GM12878 (cell line): ENCODE results near the gene HDAC7. TPM values are rescaled to one million over a fixed set of nuclear protein-coding genes. Genes with fewer than 3 reads are reported as not detected.

Source experiments
- ATAC-seq: fragments of 200-7000 bp; cut with Tn5 transposase; 3 replicates; pipeline ENCODE4 v1.9.1; 2020; ENCODE audit warnings: mild to moderate bottlenecking, moderate library complexity
- BruUV-seq: library from RNA; stranded (reverse); fragments of 400-500 nt; replicated peaks from 2 replicates; lab custom pipeline; 2021; lab: Mats Ljungman, UMichigan
- CTCF ChIA-PET: fragments of 300-600 bp; sonication (Branson Sonifier 250); formaldehyde crosslinking; extraction: SDS; loops from one replicate; lab custom pipeline; 2021; ENCODE audit warnings: inconsistent platforms; lab: Yijun Ruan, JAX
- POLR2A ChIA-PET: fragments of 350-600 bp; formaldehyde crosslinking; extraction: SDS; loops from one replicate; lab custom pipeline; 2021; ENCODE audit warnings: inconsistent platforms; lab: Charles Lee
- RAD21 ChIA-PET: fragments of 300-600 bp; sonication (Branson Sonifier 250); formaldehyde crosslinking; loops from one replicate; lab custom pipeline; 2023; ENCODE audit warnings: antibody characterized with exemption; ENCODE audit not compliant: unreplicated experiment; lab: Charles Lee
- SMC1A ChIA-PET: fragments of 300-600 bp; sonication (Branson Sonifier 250); formaldehyde crosslinking; loops from one replicate; lab custom pipeline; 2023; ENCODE audit not compliant: unreplicated experiment, uncharacterized antibody; lab: Charles Lee
- DNase-seq: peaks from one replicate; pipeline ENCODE4 v3.0.0-alpha.2; 2011; ENCODE audit warnings: low read depth, low spot score
- FAIRE-seq: peaks from 3 replicates; lab custom pipeline; 2011; peaks lifted over from hg19 to GRCh38; lab: Jason Lieb, UNC
- H2AFZ ChIP-seq: 2 replicates; pipeline ENCODE4 v1.6.0; 2011; ENCODE audit warnings: low read depth, low read length, control low read depth; ENCODE audit not compliant: control insufficient read depth
- H3K27ac ChIP-seq: 2 replicates; pipeline ENCODE4 v1.5.1; 2011; ENCODE audit warnings: control low read depth; ENCODE audit not compliant: control insufficient read depth, insufficient read depth
- H3K27me3 ChIP-seq, 2 experiments: replicated peaks in 1 of 2; 2 replicates each; pipeline versions ENCODE4 v1.6.0 to v1.6.1; 2011; ENCODE audit warnings: low read length in 1 of 2; ENCODE audit not compliant: control insufficient read depth in 2 of 2, insufficient read depth in 2 of 2
- H3K36me3 ChIP-seq, 2 experiments: 2 replicates each; pipeline ENCODE4 v1.5.1; 2011; ENCODE audit warnings: low read length in 1 of 2; ENCODE audit not compliant: control insufficient read depth in 2 of 2, insufficient read depth in 2 of 2
- H3K4me1 ChIP-seq: 2 replicates; pipeline ENCODE4 v1.6.1; 2011; ENCODE audit warnings: mild to moderate bottlenecking, low read length, moderate library complexity, mixed read lengths; ENCODE audit not compliant: control insufficient read depth, insufficient read depth
- H3K4me2 ChIP-seq: 2 replicates; pipeline ENCODE4 v1.6.0; 2011; ENCODE audit warnings: control low read depth; ENCODE audit not compliant: control insufficient read depth, insufficient read depth
- H3K4me3 ChIP-seq: fragments of 200-600 bp; sonication (generic); 2 replicates; pipeline ENCODE4 v1.5.1; 2016
- H3K79me2 ChIP-seq: 2 replicates; pipeline ENCODE4 v1.6.0; 2011; ENCODE audit warnings: low read length; ENCODE audit not compliant: control insufficient read depth, insufficient read depth
- H3K9ac ChIP-seq: 2 replicates; pipeline ENCODE4 v1.8.0; 2011; ENCODE audit warnings: low read length, control low read depth, mixed read lengths; ENCODE audit not compliant: control insufficient read depth, insufficient read depth
- H3K9me3 ChIP-seq: replicated peaks from 3 replicates; pipeline ENCODE4 v1.5.1; 2011; ENCODE audit warnings: mild to moderate bottlenecking, low read length; ENCODE audit not compliant: control insufficient read depth, insufficient read depth
- H4K20me1 ChIP-seq: 2 replicates; pipeline ENCODE4 v1.6.0; 2011; ENCODE audit not compliant: control insufficient read depth, insufficient read depth
- CBFB ChIP-seq: IDR thresholded peaks from 2 replicates; pipeline ENCODE4 v1.6.1; 2016; ENCODE audit warnings: antibody characterized with exemption, low read depth
- EP300 ChIP-seq, 2 experiments: fragments of 150-350 bp in 1 of 2; IDR thresholded peaks; 2 replicates each; pipeline ENCODE4 v1.6.1; 2011 to 2012; ENCODE audit warnings: low read depth in 2 of 2, low read length in 2 of 2, borderline replicate concordance in 1 of 2, improper control_type of control experiment in 1 of 2, inconsistent platforms in 1 of 2; ENCODE audit not compliant: control insufficient read depth in 1 of 2
- FOXK2 ChIP-seq: fragments of 450-650 bp; IDR thresholded peaks from 2 replicates; pipeline ENCODE4 v1.6.1; 2017; ENCODE audit warnings: mild to moderate bottlenecking, moderate library complexity
- HDAC6 ChIP-seq: fragments of 200-600 bp; sonication (generic); IDR thresholded peaks from one replicate; pipeline ENCODE4 v1.8.0; 2017; ENCODE audit warnings: antibody characterized with exemption; ENCODE audit not compliant: unreplicated experiment
- IKZF1 ChIP-seq: fragments of 450-650 bp; conservative IDR thresholded peaks from 2 replicates; pipeline ENCODE4 v1.6.1; 2017; ENCODE audit warnings: antibody characterized with exemption, mild to moderate bottlenecking
- IRF4 ChIP-seq: IDR thresholded peaks from 2 replicates; pipeline ENCODE4 v1.6.1; 2011; ENCODE audit warnings: low read depth, low read length
- MEF2B ChIP-seq: fragments of 450-650 bp; IDR thresholded peaks from 2 replicates; pipeline ENCODE4 v1.6.1; 2018; ENCODE audit warnings: mild to moderate bottlenecking, moderate library complexity; ENCODE audit not compliant: partially characterized antibody, poor library complexity, severe bottlenecking
- MLLT1 ChIP-seq: fragments of 450-650 bp; IDR thresholded peaks from 2 replicates; pipeline ENCODE4 v1.6.1; 2016; ENCODE audit warnings: mild to moderate bottlenecking
- MXI1 ChIP-seq: fragments of 150-350 bp; IDR thresholded peaks from 2 replicates; pipeline ENCODE4 v1.6.1; 2011; ENCODE audit warnings: low read depth, mild to moderate bottlenecking, inconsistent platforms, low read length, improper control_type of control experiment
- MYB ChIP-seq: fragments of 150-350 bp; IDR thresholded peaks from 2 replicates; pipeline ENCODE4 v1.6.1; 2014; ENCODE audit warnings: mild to moderate bottlenecking, low read depth, low read length, borderline replicate concordance
- NKRF ChIP-seq: fragments of 450-650 bp; conservative IDR thresholded peaks from 2 replicates; pipeline ENCODE4 v1.6.1; 2017; ENCODE audit warnings: mild to moderate bottlenecking, moderate library complexity
- PAX5 ChIP-seq: IDR thresholded peaks from 2 replicates; pipeline ENCODE4 v1.6.1; 2011; ENCODE audit warnings: low read depth, low read length, borderline replicate concordance
- POLR2A ChIP-seq: IDR thresholded peaks from 2 replicates; pipeline ENCODE4 v1.6.1; 2011; ENCODE audit warnings: low read depth, mild to moderate bottlenecking, low read length
- RCOR1 ChIP-seq: conservative IDR thresholded peaks from 2 replicates; pipeline ENCODE4 v1.6.1; 2012; ENCODE audit warnings: low read depth, low read length, improper control_type of control experiment
- RFX5 ChIP-seq: IDR thresholded peaks from 2 replicates; pipeline ENCODE4 v1.6.1; 2011; ENCODE audit warnings: low read depth, low read length, improper control_type of control experiment
- SREBF1 ChIP-seq: IDR thresholded peaks from 2 replicates; pipeline ENCODE4 v1.6.1; 2012; ENCODE audit warnings: mild to moderate bottlenecking, low read length
- STAT1 ChIP-seq: fragments of 450-650 bp; conservative IDR thresholded peaks from 2 replicates; pipeline ENCODE4 v1.6.1; 2014; ENCODE audit warnings: antibody characterized with exemption, mild to moderate bottlenecking
- TAF1 ChIP-seq: IDR thresholded peaks from 2 replicates; pipeline ENCODE4 v1.6.1; 2011; ENCODE audit warnings: mild to moderate bottlenecking, low read depth, low read length, borderline replicate concordance
- USF2 ChIP-seq: IDR thresholded peaks from 2 replicates; pipeline ENCODE4 v1.6.1; 2011; ENCODE audit warnings: low read depth, low read length, improper control_type of control experiment, borderline replicate concordance
- WGBS: methylation state at CpG from one replicate; pipeline ENCODE4 v1.1.6; 2016; ENCODE audit warnings: low lambda C conversion rate; ENCODE audit not compliant: insufficient replicate concordance, insufficient coverage; ENCODE audit errors: missing lambda C conversion rate; 5-methylcytosine and 5-hydroxymethylcytosine counted together
- in situ Hi-C: fragments of 300-500 bp; cut with MboI; formaldehyde crosslinking; loops from 9 replicates; pipeline ENCODE4 v1.14.3; 2018; ENCODE audit warnings: mixed read lengths
- intact Hi-C: fragments of 100-400 bp; cut with micrococcal nuclease; formaldehyde crosslinking; loops from one replicate; pipeline ENCODE4 v1.14.2; 2022; ENCODE audit not compliant: unreplicated experiment
- polyA plus RNA-seq, 11 experiments: library from polyadenylated mRNA; depleted of rRNA in 4 of 11; unstranded in 6 of 11; stranded (reverse) in 5 of 11; fragments of >200 nt; fragmentation: Nextera tagmentation in 4 of 11; fragmentation: Illumina TruSeq in 1 of 11; extraction: Ambion mirVana in 4 of 11; extraction: Trizol in 1 of 11; gene quantifications; 1 replicate in 1 of 11; 2 replicates in 10 of 11; pipeline versions ENCODE4 v1.2.1 to v1.2.3, GENCODE V29; 2011 to 2016; ENCODE audit warnings: inconsistent platforms in 2 of 11, missing spikeins in 2 of 11, low read depth in 1 of 11
- total RNA-seq, 4 experiments: library from RNA; depleted of rRNA in 3 of 4; stranded (reverse); fragments of >200 nt in 3 of 4; fragmentation: Illumina TruSeq in 1 of 4; extraction: Trizol in 1 of 4; gene quantifications; 2 replicates each; pipeline versions ENCODE4 v1.2.1 to v1.2.3, GENCODE V29; 2013 to 2021

Gene HDAC7
- total and polyA plus RNA-seq, 10 of the 15 experiments (the other 5 are each of a cell fraction or from before 2014, with no cell fraction given), result 0.47 to 18.3 (median 5.4) TPM

- peak overlapping the region; percentile 79 for H2AFZ ChIP-seq
- no peaks in the 10 kb centered on the region for H4K20me1 ChIP-seq
- BruUV-seq, result no TSS peak
- H3K9ac ChIP-seq, result peak overlapping the region; percentile 7; the same call in 1 of the 2 replicates
- peak overlapping the region; percentile 31 for H3K4me2 ChIP-seq
- FAIRE-seq, result no peak
- ChIA-PET CTCF (interaction anchor here (0.7 to 10.4 kb wide), 14 partner anchors 8 to 368 kb away, joined by 3 to 814 read pairs (median 61); partner anchors contain the start of genes ENDOU, RAPGEF3, RPAP3 and SLC48A1), POLR2A (interaction anchor here (1.1 to 5.5 kb wide), 5 partner anchors 16 to 28 kb away, joined by 3 to 40 read pairs (median 4); no protein-coding TSS in a partner anchor), RAD21 (interaction anchor here (0.8 to 7.8 kb wide), 12 partner anchors 16 to 122 kb away, joined by 3 to 327 read pairs (median 51); partner anchors contain the start of genes ENDOU, RAPGEF3 and RPAP3), SMC1A (interaction anchor here (0.9 to 10.3 kb wide), 11 partner anchors 8 to 224 kb away, joined by 3 to 277 read pairs (median 60); partner anchors contain the start of genes ENDOU, RAPGEF3, RPAP3 and SLC48A1)
- H3K9me3 ChIP-seq, result no peaks in the 10 kb centered on the region
- peak; percentile 72 for ATAC-seq
- H3K4me3 ChIP-seq, result no peak overlapping the region
- no peak for DNase-seq
- intact Hi-C loops, result no loop called here
- in situ Hi-C loops, result no loop called here
- H3K4me1 ChIP-seq, result peaks cover 25% of the 10 kb centered on the region
- no peaks in the 10 kb centered on the region for H3K36me3 ChIP-seq
- no peaks in the 10 kb centered on the region for H3K79me2 ChIP-seq
- 3% methylated on average over 12 of the region's 12 CpGs for whole genome bisulfite sequencing
- H3K27ac ChIP-seq, result 0 out of 2 replicates have a peak overlapping the region, but pooled peaks have one; percentile 10
- H3K27me3 ChIP-seq, result no peaks in the 10 kb centered on the region
- TF ChIP-seq HDAC6 (no peak), EP300 (IDR thresholded peaks at IDR 0.05; ENCODE audit: borderline replicate concordance in 1 of 2, control insufficient read depth in 1 of 2, low read depth in 2 of 2, low read length in 2 of 2) (0 out of 4 replicates have a peak, but pooled peaks of 1 of the 2 experiments have one; percentile 30), RCOR1 (no peak), TAF1 (0 out of 2 replicates have a peak, but pooled peaks have one; percentile 23), NKRF (no peak), STAT1 (no peak), IKZF1 (0 out of 2 replicates have a peak, but pooled peaks have one; percentile 7), MXI1 (no peak), IRF4 (0 out of 2 replicates have a peak, but pooled peaks have one; percentile 14), USF2 (no peak), MEF2B (peak; percentile 35), SREBF1 (no peak), POLR2A (peak; percentile 59), CBFB (0 out of 2 replicates have a peak, but pooled peaks have one; percentile 26), RFX5 (no peak), PAX5 (peak; percentile 41; the same call in 1 of the 2 replicates), FOXK2 (no peak), MYB (no peak), MLLT1 (0 out of 2 replicates have a peak, but pooled peaks have one; percentile 60)
Measured at GRCh38 chr12:47739979-47740378, 79.7 kb downstream of the HDAC7 start.
